WTC11 (cell line): ENCODE results near the gene SLC1A3. TPM values are rescaled to one million over a fixed set of nuclear protein-coding genes. Genes with fewer than 3 reads are reported as not detected.

Experiments used
- ATAC-seq: fragments of 200-7000 bp; cut with Tn5 transposase; 2 replicates; pipeline ENCODE4 v1.10.0; 2021; ENCODE audit warnings: mild to moderate bottlenecking, moderate library complexity
- CTCF ChIA-PET: fragments of 300-600 bp; sonication (Branson Sonifier 250); formaldehyde crosslinking; loops from one replicate; lab custom pipeline; 2021; ENCODE audit warnings: antibody characterized with exemption; lab: Charles Lee
- POLR2A ChIA-PET: fragments of 350-600 bp; sonication (Branson Sonifier 250); formaldehyde crosslinking; loops from one replicate; lab custom pipeline; 2021; ENCODE audit warnings: antibody characterized with exemption; lab: Charles Lee
- DNase-seq: peaks from one replicate; pipeline ENCODE4 v3.0.0; 2021; ENCODE audit warnings: low spot score
- H3K27ac Mint-ChIP-seq: 2 replicates; pipeline ENCODE4 v1.8.0; 2021; ENCODE audit warnings: mixed read lengths
- H3K27me3 Mint-ChIP-seq: 2 replicates; pipeline ENCODE4 v1.8.0; 2021; ENCODE audit warnings: low read depth, mild to moderate bottlenecking, moderate library complexity, mixed read lengths
- H3K36me3 Mint-ChIP-seq: 2 replicates; pipeline ENCODE4 v1.8.0; 2021; ENCODE audit warnings: mixed read lengths
- H3K4me1 Mint-ChIP-seq: 2 replicates; pipeline ENCODE4 v1.8.0; 2022; ENCODE audit warnings: mixed read lengths
- H3K4me3 Mint-ChIP-seq: 2 replicates; pipeline ENCODE4 v1.8.0; 2021; ENCODE audit warnings: mild to moderate bottlenecking, moderate library complexity, mixed read lengths
- H3K9me3 Mint-ChIP-seq: 2 replicates; pipeline ENCODE4 v1.8.0; 2021; ENCODE audit warnings: mixed read lengths
- ELF4 ChIP-seq: sonication (generic); formaldehyde crosslinking; IDR thresholded peaks from 2 replicates; pipeline ENCODE4 v1.8.1; 2022; ENCODE audit warnings: low read depth, mild to moderate bottlenecking, moderate library complexity, missing genetic modification reagents
- ETV6 ChIP-seq: sonication (generic); formaldehyde crosslinking; IDR thresholded peaks from 2 replicates; pipeline ENCODE4 v1.8.1; 2022; ENCODE audit warnings: mild to moderate bottlenecking, missing genetic modification reagents
- JUN ChIP-seq: sonication (generic); formaldehyde crosslinking; IDR thresholded peaks from 2 replicates; pipeline ENCODE4 v1.8.0; 2023; ENCODE audit warnings: mild to moderate bottlenecking, missing genetic modification reagents
- MXD4 ChIP-seq: fragments of 250-450 bp; sonication (Bioruptor Pico); IDR thresholded peaks from 2 replicates; pipeline ENCODE4 v1.8.0; 2021; ENCODE audit warnings: mild to moderate bottlenecking, moderate library complexity, borderline replicate concordance
- MYBL2 ChIP-seq: sonication (generic); formaldehyde crosslinking; IDR thresholded peaks from 2 replicates; pipeline ENCODE4 v1.8.1; 2023; ENCODE audit warnings: mild to moderate bottlenecking, moderate library complexity, missing genetic modification reagents
- NFE2L1 ChIP-seq: sonication (generic); formaldehyde crosslinking; IDR thresholded peaks from 2 replicates; pipeline ENCODE4 v1.8.1; 2023; ENCODE audit warnings: missing genetic modification reagents
- NFYB ChIP-seq: sonication (generic); formaldehyde crosslinking; conservative IDR thresholded peaks from 2 replicates; pipeline ENCODE4 v1.8.0; 2022; ENCODE audit warnings: low read depth, missing genetic modification reagents
- NR1H2 ChIP-seq: sonication (generic); formaldehyde crosslinking; IDR thresholded peaks from 2 replicates; pipeline ENCODE4 v1.9.0; 2021; ENCODE audit warnings: mild to moderate bottlenecking, moderate library complexity, missing genetic modification reagents
- OVOL2 ChIP-seq: fragments of 250-450 bp; sonication (Bioruptor Pico); IDR thresholded peaks from 2 replicates; pipeline ENCODE4 v1.9.0; 2021; ENCODE audit warnings: mild to moderate bottlenecking, borderline replicate concordance
- SMAD3 ChIP-seq: sonication (generic); formaldehyde crosslinking; IDR thresholded peaks from 2 replicates; pipeline ENCODE4 v1.8.0; 2022; ENCODE audit warnings: missing genetic modification reagents, mild to moderate bottlenecking, borderline replicate concordance
- SMAD4 ChIP-seq: sonication (generic); formaldehyde crosslinking; IDR thresholded peaks from 2 replicates; pipeline ENCODE4 v1.8.0; 2022; ENCODE audit warnings: mild to moderate bottlenecking, missing genetic modification reagents
- SP1 ChIP-seq: sonication (generic); formaldehyde crosslinking; conservative IDR thresholded peaks from 2 replicates; pipeline ENCODE4 v1.8.1; 2022; ENCODE audit warnings: missing genetic modification reagents
- ZNF263 ChIP-seq: sonication (generic); formaldehyde crosslinking; IDR thresholded peaks from 2 replicates; pipeline ENCODE4 v1.8.1; 2022; ENCODE audit warnings: low read depth, mild to moderate bottlenecking, moderate library complexity, missing genetic modification reagents
- ZNF671 ChIP-seq: fragments of 250-450 bp; sonication (Bioruptor Pico); IDR thresholded peaks from 2 replicates; pipeline ENCODE4 v1.8.0; 2021; ENCODE audit warnings: mild to moderate bottlenecking
- total RNA-seq: library from RNA; stranded (reverse); gene quantifications from 3 replicates; pipeline ENCODE4 v1.2.3, GENCODE V29; 2021
- TF ChIP-seq, protein P1 (sequence below): sonication (generic); formaldehyde crosslinking; IDR thresholded peaks from 2 replicates; pipeline ENCODE4 v1.8.1; 2023; ENCODE audit warnings: mild to moderate bottlenecking, missing genetic modification reagents, borderline replicate concordance
- TF ChIP-seq, protein P2 (sequence below): sonication (generic); formaldehyde crosslinking; IDR thresholded peaks from 2 replicates; pipeline ENCODE4 v1.8.1; 2022; ENCODE audit warnings: missing genetic modification reagents, borderline replicate concordance
- TF ChIP-seq, protein P3 (sequence below): fragments of 250-450 bp; sonication (Bioruptor Pico); IDR thresholded peaks from 2 replicates; pipeline ENCODE4 v2.1.2; 2022; ENCODE audit warnings: mild to moderate bottlenecking, moderate library complexity
- TF ChIP-seq, protein P4 (sequence below): sonication (generic); formaldehyde crosslinking; IDR thresholded peaks from 2 replicates; pipeline ENCODE4 v1.8.1; 2023; ENCODE audit warnings: mild to moderate bottlenecking, missing genetic modification reagents

SLC1A3 gene
- total RNA-seq, 1 experiment from 2014 or later, result 77.9 TPM

DNA sequence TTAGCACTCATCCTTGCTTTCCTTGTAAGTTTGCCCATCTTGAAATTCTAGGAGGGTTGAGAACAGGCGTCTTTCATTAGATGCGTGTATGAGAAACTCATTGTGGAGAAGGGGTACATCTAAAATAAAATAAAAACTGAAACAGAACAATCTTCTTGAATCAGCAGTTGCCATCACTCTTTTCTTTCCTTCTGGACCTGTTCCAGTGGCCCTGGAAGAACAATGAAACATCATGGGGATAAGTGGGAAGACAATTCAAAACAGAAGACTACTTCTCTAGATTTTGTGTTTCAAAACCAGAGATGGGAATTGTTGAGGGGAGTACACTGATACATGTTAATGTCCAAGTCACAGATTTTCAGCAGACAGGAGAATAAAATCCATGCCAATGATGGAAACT lies 59.9 kb downstream of the SLC1A3 start:
- Mint-ChIP-seq H3K9me3 (no peaks in the 10 kb centered on the region), H3K4me1 (peaks cover 37% of the 10 kb centered on the region), H3K27ac (no peak overlapping the region), H3K36me3 (peaks cover 15% of the 10 kb centered on the region; the same call in 1 of the 2 replicates), H3K27me3 (no peaks in the 10 kb centered on the region), H3K4me3 (no peak overlapping the region)
- CTCF ChIA-PET, result no interaction called here
- TF ChIP-seq NFE2L1, result no peak
- TF ChIP-seq MYBL2, result no peak
- TF ChIP-seq ZNF671 (CRISPR knock-in tag), result no peak
- no peak for TF ChIP-seq SP1 (CRISPR knock-in tag)
- no peak for TF ChIP-seq ETV6 (CRISPR knock-in tag)
- TF ChIP-seq, protein P1, sequence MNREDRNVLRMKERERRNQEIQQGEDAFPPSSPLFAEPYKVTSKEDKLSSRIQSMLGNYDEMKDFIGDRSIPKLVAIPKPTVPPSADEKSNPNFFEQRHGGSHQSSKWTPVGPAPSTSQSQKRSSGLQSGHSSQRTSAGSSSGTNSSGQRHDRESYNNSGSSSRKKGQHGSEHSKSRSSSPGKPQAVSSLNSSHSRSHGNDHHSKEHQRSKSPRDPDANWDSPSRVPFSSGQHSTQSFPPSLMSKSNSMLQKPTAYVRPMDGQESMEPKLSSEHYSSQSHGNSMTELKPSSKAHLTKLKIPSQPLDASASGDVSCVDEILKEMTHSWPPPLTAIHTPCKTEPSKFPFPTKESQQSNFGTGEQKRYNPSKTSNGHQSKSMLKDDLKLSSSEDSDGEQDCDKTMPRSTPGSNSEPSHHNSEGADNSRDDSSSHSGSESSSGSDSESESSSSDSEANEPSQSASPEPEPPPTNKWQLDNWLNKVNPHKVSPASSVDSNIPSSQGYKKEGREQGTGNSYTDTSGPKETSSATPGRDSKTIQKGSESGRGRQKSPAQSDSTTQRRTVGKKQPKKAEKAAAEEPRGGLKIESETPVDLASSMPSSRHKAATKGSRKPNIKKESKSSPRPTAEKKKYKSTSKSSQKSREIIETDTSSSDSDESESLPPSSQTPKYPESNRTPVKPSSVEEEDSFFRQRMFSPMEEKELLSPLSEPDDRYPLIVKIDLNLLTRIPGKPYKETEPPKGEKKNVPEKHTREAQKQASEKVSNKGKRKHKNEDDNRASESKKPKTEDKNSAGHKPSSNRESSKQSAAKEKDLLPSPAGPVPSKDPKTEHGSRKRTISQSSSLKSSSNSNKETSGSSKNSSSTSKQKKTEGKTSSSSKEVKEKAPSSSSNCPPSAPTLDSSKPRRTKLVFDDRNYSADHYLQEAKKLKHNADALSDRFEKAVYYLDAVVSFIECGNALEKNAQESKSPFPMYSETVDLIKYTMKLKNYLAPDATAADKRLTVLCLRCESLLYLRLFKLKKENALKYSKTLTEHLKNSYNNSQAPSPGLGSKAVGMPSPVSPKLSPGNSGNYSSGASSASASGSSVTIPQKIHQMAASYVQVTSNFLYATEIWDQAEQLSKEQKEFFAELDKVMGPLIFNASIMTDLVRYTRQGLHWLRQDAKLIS (CRISPR knock-in tag), result no peak
- no peak for TF ChIP-seq ELF4
- no peak for TF ChIP-seq JUN (CRISPR knock-in tag)
- TF ChIP-seq SMAD4 (CRISPR knock-in tag), result no peak
- no peak for TF ChIP-seq NFYB
- no peak for TF ChIP-seq ZNF263 (CRISPR knock-in tag)
- TF ChIP-seq OVOL2 (CRISPR knock-in tag), result no peak
- TF ChIP-seq, protein P2, sequence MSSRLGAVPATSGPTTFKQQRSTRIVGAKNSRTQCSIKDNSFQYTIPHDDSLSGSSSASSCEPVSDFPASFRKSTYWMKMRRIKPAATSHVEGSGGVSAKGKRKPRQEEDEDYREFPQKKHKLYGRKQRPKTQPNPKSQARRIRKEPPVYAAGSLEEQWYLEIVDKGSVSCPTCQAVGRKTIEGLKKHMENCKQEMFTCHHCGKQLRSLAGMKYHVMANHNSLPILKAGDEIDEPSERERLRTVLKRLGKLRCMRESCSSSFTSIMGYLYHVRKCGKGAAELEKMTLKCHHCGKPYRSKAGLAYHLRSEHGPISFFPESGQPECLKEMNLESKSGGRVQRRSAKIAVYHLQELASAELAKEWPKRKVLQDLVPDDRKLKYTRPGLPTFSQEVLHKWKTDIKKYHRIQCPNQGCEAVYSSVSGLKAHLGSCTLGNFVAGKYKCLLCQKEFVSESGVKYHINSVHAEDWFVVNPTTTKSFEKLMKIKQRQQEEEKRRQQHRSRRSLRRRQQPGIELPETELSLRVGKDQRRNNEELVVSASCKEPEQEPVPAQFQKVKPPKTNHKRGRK (CRISPR knock-in tag), result no peak
- TF ChIP-seq NR1H2 (CRISPR knock-in tag), result no peak
- ATAC-seq (no peak), DNase-seq (no peak)
- POLR2A ChIA-PET, result no interaction called here

DNA sequence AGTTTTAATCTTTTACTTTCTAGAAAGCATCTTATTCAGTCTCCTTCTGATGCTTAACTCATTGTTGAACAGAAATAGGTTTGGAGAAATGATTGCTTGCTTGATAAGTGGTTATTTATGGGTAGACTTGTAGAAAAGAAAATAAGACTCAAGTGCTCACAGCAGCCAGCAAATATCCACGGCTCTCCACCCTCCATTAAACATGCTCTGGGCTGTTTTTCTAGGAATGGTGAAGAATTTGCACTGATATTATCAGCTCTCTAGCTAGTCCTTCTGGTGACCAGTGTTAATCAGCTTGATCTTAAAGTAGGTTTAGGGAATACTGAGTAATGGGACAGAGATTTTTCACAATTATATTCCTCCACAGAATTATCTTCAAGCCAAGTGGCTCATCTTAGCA lies 60.6 kb downstream of the SLC1A3 start:
- H3K36me3 Mint-ChIP-seq, result peaks cover 20% of the 10 kb centered on the region; the same call in 1 of the 2 replicates
- CTCF ChIA-PET, result no interaction called here
- POLR2A ChIA-PET, result no interaction called here
- no peaks in the 10 kb centered on the region for H3K27me3 Mint-ChIP-seq
- no peak overlapping the region for H3K27ac Mint-ChIP-seq
- no peak for TF ChIP-seq MXD4 (CRISPR knock-in tag)
- no peak for TF ChIP-seq SMAD3 (CRISPR knock-in tag)
- TF ChIP-seq, protein P3, sequence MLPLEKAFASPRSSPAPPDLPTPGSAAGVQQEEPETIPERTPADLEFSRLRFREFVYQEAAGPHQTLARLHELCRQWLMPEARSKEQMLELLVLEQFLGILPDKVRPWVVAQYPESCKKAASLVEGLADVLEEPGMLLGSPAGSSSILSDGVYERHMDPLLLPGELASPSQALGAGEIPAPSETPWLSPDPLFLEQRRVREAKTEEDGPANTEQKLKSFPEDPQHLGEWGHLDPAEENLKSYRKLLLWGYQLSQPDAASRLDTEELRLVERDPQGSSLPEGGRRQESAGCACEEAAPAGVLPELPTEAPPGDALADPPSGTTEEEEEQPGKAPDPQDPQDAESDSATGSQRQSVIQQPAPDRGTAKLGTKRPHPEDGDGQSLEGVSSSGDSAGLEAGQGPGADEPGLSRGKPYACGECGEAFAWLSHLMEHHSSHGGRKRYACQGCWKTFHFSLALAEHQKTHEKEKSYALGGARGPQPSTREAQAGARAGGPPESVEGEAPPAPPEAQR, result no peak
- TF ChIP-seq, protein P4, sequence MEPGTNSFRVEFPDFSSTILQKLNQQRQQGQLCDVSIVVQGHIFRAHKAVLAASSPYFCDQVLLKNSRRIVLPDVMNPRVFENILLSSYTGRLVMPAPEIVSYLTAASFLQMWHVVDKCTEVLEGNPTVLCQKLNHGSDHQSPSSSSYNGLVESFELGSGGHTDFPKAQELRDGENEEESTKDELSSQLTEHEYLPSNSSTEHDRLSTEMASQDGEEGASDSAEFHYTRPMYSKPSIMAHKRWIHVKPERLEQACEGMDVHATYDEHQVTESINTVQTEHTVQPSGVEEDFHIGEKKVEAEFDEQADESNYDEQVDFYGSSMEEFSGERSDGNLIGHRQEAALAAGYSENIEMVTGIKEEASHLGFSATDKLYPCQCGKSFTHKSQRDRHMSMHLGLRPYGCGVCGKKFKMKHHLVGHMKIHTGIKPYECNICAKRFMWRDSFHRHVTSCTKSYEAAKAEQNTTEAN (CRISPR knock-in tag), result no peak
- TF ChIP-seq, all 79 proteins: peak for 0
- H3K4me3 Mint-ChIP-seq, result no peak overlapping the region
- ATAC-seq (no peak), DNase-seq (no peak)
- no peaks in the 10 kb centered on the region for H3K9me3 Mint-ChIP-seq
- peaks cover 30% of the 10 kb centered on the region for H3K4me1 Mint-ChIP-seq
